Left ventricle myocardium inferior (tissue), 1 donor: Measurements from ENCODE around the gene CCDC78. TPM values are rescaled to one million over a fixed set of nuclear protein-coding genes. Genes with fewer than 3 reads are reported as not detected.

Experiments
- DNase-seq: peaks from one replicate; pipeline ENCODE4 v3.0.0-alpha.2; 2020
- H3K27ac ChIP-seq: fragments of 200-600 bp; replicated peaks from 2 replicates; pipeline ENCODE4 v1.8.0; 2021
- H3K27me3 ChIP-seq: fragments of 200-600 bp; 2 replicates; pipeline ENCODE4 v1.8.0; 2021; ENCODE audit warnings: low read depth
- H3K36me3 ChIP-seq: fragments of 200-600 bp; 2 replicates; pipeline ENCODE4 v1.8.0; 2021
- H3K4me1 ChIP-seq: fragments of 200-600 bp; 2 replicates; pipeline ENCODE4 v1.8.0; 2021
- H3K4me3 ChIP-seq: fragments of 200-600 bp; 2 replicates; pipeline ENCODE4 v1.8.0; 2021; ENCODE audit warnings: mild to moderate bottlenecking, moderate library complexity
- H3K9me3 ChIP-seq: fragments of 200-600 bp; replicated peaks from 2 replicates; pipeline ENCODE4 v1.8.0; 2021
- intact Hi-C: fragments of 100-400 bp; cut with micrococcal nuclease; formaldehyde crosslinking; loops from one replicate; pipeline ENCODE4 v1.11.0; 2022
- total RNA-seq: library from RNA; stranded (reverse); fragmentation: NEBNext Ultra II Directional; extraction: Animal tissue kit (Norgen Biotek cat#: 25700); gene quantifications from one replicate; pipeline ENCODE4 v1.2.1, GENCODE V29; 2021
- TF ChIP-seq, protein P1 (sequence below): fragments of 200-600 bp; IDR thresholded peaks from 2 replicates; pipeline ENCODE4 v1.8.0; 2021; ENCODE audit warnings: antibody characterized with exemption, mild to moderate bottlenecking, borderline replicate concordance
- donor health status: DM: no; HTN: yes; CAD: no; lungs with severe emphysema.

The CCDC78 gene
- total RNA-seq, 1 donor from 2014 or later, result 0.49 TPM

DNA sequence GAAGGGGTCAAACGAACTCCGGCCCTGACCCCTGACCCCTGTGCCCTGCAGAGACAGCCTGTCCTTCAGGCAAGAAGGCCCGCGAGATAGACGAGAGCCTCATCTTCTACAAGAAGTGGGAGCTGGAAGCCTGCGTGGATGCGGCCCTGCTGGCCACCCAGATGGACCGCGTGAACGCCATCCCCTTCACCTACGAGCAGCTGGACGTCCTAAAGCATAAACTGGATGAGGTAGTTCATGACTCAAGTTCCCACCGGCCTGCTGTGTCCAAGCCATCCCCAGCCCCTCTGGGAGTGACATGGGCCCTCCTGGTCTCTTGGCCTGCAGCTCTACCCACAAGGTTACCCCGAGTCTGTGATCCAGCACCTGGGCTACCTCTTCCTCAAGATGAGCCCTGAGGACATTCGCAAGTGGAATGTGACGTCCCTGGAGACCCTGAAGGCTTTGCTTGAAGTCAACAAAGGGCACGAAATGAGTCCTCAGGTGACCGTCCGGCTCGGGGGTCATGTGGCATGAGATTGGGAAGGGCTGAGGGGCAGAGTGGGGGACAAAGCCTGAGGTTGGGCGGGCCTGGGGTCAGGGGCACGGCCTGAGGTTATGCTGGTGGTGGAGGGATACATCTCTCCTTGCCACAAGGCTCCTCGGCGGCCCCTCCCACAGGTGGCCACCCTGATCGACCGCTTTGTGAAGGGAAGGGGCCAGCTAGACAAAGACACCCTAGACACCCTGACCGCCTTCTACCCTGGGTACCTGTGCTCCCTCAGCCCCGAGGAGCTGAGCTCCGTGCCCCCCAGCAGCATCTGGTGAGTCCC is 40.0 kb upstream of the CCDC78 start:
- Histone ChIP-seq H3K27me3 (peaks cover 66% of the 10 kb centered on the region), H3K4me1 (no peaks in the 10 kb centered on the region), H3K9me3 (no peaks in the 10 kb centered on the region), H3K27ac (no peak overlapping the region), H3K4me3 (no peak overlapping the region), H3K36me3 (no peaks in the 10 kb centered on the region)
- TF ChIP-seq, protein P1, sequence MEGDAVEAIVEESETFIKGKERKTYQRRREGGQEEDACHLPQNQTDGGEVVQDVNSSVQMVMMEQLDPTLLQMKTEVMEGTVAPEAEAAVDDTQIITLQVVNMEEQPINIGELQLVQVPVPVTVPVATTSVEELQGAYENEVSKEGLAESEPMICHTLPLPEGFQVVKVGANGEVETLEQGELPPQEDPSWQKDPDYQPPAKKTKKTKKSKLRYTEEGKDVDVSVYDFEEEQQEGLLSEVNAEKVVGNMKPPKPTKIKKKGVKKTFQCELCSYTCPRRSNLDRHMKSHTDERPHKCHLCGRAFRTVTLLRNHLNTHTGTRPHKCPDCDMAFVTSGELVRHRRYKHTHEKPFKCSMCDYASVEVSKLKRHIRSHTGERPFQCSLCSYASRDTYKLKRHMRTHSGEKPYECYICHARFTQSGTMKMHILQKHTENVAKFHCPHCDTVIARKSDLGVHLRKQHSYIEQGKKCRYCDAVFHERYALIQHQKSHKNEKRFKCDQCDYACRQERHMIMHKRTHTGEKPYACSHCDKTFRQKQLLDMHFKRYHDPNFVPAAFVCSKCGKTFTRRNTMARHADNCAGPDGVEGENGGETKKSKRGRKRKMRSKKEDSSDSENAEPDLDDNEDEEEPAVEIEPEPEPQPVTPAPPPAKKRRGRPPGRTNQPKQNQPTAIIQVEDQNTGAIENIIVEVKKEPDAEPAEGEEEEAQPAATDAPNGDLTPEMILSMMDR, result no peak
- intact Hi-C loops, result no loop called here
- no peak for DNase-seq

DNA sequence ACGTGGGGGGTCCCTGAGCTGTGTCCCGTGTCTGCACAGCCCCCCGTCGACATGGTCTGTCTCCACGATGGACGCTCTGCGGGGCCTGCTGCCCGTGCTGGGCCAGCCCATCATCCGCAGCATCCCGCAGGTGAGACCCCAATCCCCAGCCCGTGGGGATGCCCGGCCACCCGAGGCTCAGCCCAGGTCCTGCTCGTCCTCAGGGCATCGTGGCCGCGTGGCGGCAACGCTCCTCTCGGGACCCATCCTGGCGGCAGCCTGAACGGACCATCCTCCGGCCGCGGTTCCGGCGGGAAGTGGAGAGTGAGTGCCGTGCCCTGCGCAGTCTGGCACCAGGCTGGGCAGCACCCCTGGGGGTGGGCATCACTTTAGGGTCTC is 39.2 kb upstream of the CCDC78 start:
- H3K4me3 ChIP-seq, result no peak overlapping the region
- no peak for DNase-seq
- no peaks in the 10 kb centered on the region for H3K9me3 ChIP-seq
- no peak overlapping the region for H3K27ac ChIP-seq
- H3K36me3 ChIP-seq, result no peaks in the 10 kb centered on the region
- TF ChIP-seq, protein P1, result no peak
- intact Hi-C loops, result no loop called here
- H3K27me3 ChIP-seq, result peaks cover 74% of the 10 kb centered on the region
- H3K4me1 ChIP-seq, result no peaks in the 10 kb centered on the region

DNA sequence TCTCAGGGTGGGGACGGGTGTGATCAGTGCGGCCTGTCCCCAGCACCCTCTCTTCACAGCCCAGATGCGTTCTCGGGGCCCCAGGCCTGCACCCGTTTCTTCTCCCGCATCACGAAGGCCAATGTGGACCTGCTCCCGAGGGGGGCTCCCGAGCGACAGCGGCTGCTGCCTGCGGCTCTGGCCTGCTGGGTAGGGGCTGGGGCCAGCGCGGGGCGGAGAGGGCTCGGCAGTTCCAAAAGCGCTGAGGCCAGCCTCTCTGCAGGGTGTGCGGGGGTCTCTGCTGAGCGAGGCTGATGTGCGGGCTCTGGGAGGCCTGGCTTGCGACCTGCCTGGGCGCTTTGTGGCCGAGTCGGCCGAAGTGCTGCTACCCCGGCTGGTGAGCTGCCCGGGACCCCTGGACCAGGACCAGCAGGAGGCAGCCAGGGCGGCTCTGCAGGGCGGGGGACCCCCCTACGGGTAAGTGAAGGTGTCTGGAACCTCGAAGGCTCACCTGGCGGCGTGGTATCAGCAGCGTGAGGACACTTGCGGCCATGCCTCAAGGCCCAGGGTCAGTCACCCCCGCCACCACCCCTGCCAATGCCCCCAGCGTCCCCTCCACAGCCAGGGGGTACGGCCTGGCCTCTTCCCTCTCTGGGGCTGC is 38.7 kb upstream of the CCDC78 start:
- TF ChIP-seq, protein P1, result no peak
- Histone ChIP-seq H3K27ac (no peak overlapping the region), H3K4me1 (no peaks in the 10 kb centered on the region), H3K4me3 (no peak overlapping the region), H3K27me3 (peaks cover 74% of the 10 kb centered on the region), H3K9me3 (no peaks in the 10 kb centered on the region), H3K36me3 (no peaks in the 10 kb centered on the region)
- intact Hi-C loops, result no loop called here
- DNase-seq, result no peak

DNA sequence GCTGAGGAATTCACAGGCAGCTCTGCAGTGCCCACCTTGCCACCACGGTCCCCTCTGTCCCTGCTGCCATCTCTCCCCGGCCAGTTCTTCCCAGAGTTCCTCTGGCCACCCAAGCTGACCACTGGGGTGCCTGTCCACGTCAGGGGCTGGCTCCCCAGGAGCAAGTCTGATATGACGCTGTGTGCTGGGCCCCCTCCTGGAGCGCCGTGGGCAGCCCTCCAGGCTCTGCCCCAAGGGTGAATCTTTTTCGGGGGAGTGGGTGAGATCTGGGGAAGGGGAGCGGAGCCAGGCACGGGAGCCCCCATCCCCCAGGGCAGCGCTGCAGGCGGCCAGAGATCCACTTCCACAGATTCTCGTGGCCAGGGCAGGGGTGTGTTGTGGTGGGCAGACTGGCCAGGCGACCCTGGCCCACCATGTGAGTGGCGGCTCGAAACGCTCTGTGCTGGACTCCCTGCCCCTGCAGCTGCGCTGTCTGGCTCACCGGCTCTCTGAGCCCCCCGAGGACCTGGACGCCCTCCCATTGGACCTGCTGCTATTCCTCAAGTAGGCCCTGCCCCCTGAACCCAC is 38.0 kb upstream of the CCDC78 start:
- DNase-seq, result no peak
- TF ChIP-seq, protein P1, result no peak
- no peak overlapping the region for H3K4me3 ChIP-seq
- no peaks in the 10 kb centered on the region for H3K4me1 ChIP-seq
- no peaks in the 10 kb centered on the region for H3K36me3 ChIP-seq
- no peak overlapping the region for H3K27ac ChIP-seq
- H3K27me3 ChIP-seq, result peaks cover 69% of the 10 kb centered on the region
- intact Hi-C loops, result no loop called here
- H3K9me3 ChIP-seq, result no peaks in the 10 kb centered on the region

DNA sequence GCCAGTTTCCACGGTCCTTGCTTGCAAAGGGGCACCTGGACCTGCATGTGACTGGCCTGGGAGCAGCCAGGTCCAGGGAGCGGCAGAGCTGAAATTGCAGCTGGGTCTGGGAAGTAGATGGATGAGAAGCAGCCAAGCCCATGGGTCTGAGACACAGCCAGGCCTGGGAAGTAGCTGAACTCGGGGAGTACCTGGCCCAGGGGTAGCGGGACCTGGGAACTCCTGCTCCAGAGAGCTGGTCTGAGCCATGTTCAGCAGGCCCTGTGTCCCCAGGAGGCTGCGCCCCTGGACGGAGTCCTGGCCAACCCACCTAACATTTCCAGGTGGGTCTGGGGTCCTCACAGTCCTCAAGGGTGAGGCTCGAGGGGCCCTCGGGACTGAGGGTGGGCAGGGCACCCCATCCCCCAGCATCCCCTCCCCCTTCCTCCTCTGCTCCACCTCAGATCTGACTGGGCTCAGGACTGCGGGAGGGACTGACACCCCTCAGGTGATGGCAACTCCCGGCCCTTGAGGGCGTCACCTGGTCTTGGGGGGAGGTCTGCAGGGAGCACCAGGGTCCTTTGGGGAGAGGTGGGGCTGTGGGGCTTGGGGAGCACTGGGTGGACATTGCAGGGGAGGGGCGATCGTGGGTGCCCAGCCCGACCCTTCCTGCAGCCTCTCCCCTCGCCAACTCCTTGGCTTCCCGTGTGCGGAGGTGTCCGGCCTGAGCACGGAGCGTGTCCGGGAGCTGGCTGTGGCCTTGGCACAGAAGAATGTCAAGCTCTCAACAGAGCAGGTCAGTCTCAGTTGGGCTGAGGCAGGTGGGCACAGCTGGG is 37.3 kb upstream of the CCDC78 start:
- TF ChIP-seq, protein P1, result no peak
- intact Hi-C loops, result no loop called here
- Histone ChIP-seq H3K9me3 (no peaks in the 10 kb centered on the region), H3K4me1 (no peaks in the 10 kb centered on the region), H3K27ac (no peak overlapping the region), H3K27me3 (peaks cover 65% of the 10 kb centered on the region), H3K4me3 (no peak overlapping the region), H3K36me3 (no peaks in the 10 kb centered on the region)
- DNase-seq, result no peak
